Measurements from ENCODE around the gene FTL. TPM values are rescaled to one million over a fixed set of nuclear protein-coding genes. Genes with fewer than 3 reads are reported as not detected.

Gene FTL
- total and polyA plus RNA-seq, 4 donors = 2,528 to 16,395 (median 12,201) TPM

DNA sequence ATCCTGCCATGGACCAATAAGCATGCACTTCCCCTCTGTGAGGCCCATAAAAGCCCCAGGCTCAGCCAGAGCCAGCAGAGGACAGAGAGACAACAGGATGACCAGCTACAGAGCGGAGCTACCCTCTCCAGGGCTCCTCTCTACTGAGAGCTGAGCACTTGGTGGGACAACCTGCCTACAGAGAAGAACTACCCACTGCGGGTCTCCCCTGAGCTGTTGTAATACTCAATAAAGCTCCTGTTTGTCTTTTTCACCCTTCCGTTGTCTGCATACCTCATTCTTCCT is 17.9 kb upstream of the FTL start (continued):
- TF ChIP-seq, protein P1, sequence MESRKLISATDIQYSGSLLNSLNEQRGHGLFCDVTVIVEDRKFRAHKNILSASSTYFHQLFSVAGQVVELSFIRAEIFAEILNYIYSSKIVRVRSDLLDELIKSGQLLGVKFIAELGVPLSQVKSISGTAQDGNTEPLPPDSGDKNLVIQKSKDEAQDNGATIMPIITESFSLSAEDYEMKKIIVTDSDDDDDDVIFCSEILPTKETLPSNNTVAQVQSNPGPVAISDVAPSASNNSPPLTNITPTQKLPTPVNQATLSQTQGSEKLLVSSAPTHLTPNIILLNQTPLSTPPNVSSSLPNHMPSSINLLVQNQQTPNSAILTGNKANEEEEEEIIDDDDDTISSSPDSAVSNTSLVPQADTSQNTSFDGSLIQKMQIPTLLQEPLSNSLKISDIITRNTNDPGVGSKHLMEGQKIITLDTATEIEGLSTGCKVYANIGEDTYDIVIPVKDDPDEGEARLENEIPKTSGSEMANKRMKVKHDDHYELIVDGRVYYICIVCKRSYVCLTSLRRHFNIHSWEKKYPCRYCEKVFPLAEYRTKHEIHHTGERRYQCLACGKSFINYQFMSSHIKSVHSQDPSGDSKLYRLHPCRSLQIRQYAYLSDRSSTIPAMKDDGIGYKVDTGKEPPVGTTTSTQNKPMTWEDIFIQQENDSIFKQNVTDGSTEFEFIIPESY (IDR thresholded peaks at IDR 0.05) = no peak
- TF ChIP-seq FOXA1 (IDR thresholded peaks at IDR 0.05) = no peak
- TF ChIP-seq, protein P2, sequence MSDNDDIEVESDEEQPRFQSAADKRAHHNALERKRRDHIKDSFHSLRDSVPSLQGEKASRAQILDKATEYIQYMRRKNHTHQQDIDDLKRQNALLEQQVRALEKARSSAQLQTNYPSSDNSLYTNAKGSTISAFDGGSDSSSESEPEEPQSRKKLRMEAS (IDR thresholded peaks at IDR 0.05) = no peak
- no peak for TF ChIP-seq RXRA (IDR thresholded peaks at IDR 0.05)
- no peak for TF ChIP-seq JUND (IDR thresholded peaks at IDR 0.05)
- TF ChIP-seq ATF3 (IDR thresholded peaks at IDR 0.05) = no peak
- TF ChIP-seq RAD21 (IDR thresholded peaks at IDR 0.05) = no peak

DNA sequence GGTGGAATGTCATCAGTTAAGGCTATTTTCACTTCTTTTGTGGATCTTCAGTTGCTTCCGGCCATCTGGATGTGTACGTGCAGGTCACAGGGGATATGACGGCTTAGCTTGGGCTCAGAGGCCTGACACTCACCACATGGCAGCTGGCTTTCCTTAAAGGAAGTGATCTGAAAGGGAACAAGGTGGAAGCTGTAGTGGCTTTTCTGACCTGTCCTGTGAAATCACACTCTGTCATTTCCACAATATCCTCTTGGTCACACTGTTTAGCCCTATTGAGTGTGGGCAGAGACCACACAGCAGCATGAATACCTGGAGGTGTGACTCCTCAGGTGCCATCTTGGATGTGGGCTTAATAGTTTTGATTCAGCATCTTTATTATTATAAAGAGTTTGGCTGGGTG is 14.9 kb upstream of the FTL start:
- TF ChIP-seq FOXA1 (IDR thresholded peaks at IDR 0.05) (no peak), SP1 (IDR thresholded peaks at IDR 0.05) (no peak), NR2F2 (IDR thresholded peaks at IDR 0.05) (no peak), YY1 (IDR thresholded peaks at IDR 0.05) (peak; percentile 13)
- Histone ChIP-seq H3K4me1 (ENCODE audit: control insufficient read depth in 4 of 4, insufficient read depth in 4 of 4, low read length in 3 of 4) (peaks cover 1 to 6% (median 4%) of the 10 kb centered on the region in 4 donors), H3K4me3 (ENCODE audit: low read depth in 1 of 3, low read length in 3 of 3) (no peak overlapping the region), H3K27ac (ENCODE audit: low read depth in 1 of 2, low read length in 2 of 2) (no peak overlapping the region), H3K36me3 (ENCODE audit: control insufficient read depth in 4 of 4, insufficient read depth in 3 of 4, low read depth in 1 of 4, low read length in 3 of 4) (no peaks in the 10 kb centered on the region), H3K27me3 (ENCODE audit: control insufficient read depth in 4 of 4, insufficient read depth in 4 of 4, low read length in 3 of 4) (no peaks in the 10 kb centered on the region), H3K9ac (ENCODE audit: low read depth in 1 of 2, low read length in 2 of 2) (no peak overlapping the region), H3K9me3 (ENCODE audit: control insufficient read depth in 4 of 4, low read length in 3 of 4) (no peaks in the 10 kb centered on the region)
- no peak for DNase-seq (ENCODE audit: low spot score)
- 81% methylated on average over 3 of the region's 3 CpGs for WGBS

GRCh38 chr19:48950830-48951519 is 14.1 kb upstream of the FTL start:
- Histone ChIP-seq H3K27me3 (ENCODE audit: control insufficient read depth in 4 of 4, insufficient read depth in 4 of 4, low read length in 3 of 4) (no peaks in the 10 kb centered on the region), H3K9me3 (ENCODE audit: control insufficient read depth in 4 of 4, low read length in 3 of 4) (no peaks in the 10 kb centered on the region), H3K36me3 (ENCODE audit: control insufficient read depth in 4 of 4, insufficient read depth in 3 of 4, low read depth in 1 of 4, low read length in 3 of 4) (no peaks in the 10 kb centered on the region), H3K4me1 (ENCODE audit: control insufficient read depth in 4 of 4, insufficient read depth in 4 of 4, low read length in 3 of 4) (peaks cover 4 to 14% (median 11%) of the 10 kb centered on the region in 4 donors), H3K9ac (ENCODE audit: low read depth in 1 of 2, low read length in 2 of 2) (no peak overlapping the region), H3K27ac (ENCODE audit: low read depth in 1 of 2, low read length in 2 of 2) (no peak overlapping the region), H3K4me3 (ENCODE audit: low read depth in 1 of 3, low read length in 3 of 3) (no peak overlapping the region)
- TF ChIP-seq, protein P3, sequence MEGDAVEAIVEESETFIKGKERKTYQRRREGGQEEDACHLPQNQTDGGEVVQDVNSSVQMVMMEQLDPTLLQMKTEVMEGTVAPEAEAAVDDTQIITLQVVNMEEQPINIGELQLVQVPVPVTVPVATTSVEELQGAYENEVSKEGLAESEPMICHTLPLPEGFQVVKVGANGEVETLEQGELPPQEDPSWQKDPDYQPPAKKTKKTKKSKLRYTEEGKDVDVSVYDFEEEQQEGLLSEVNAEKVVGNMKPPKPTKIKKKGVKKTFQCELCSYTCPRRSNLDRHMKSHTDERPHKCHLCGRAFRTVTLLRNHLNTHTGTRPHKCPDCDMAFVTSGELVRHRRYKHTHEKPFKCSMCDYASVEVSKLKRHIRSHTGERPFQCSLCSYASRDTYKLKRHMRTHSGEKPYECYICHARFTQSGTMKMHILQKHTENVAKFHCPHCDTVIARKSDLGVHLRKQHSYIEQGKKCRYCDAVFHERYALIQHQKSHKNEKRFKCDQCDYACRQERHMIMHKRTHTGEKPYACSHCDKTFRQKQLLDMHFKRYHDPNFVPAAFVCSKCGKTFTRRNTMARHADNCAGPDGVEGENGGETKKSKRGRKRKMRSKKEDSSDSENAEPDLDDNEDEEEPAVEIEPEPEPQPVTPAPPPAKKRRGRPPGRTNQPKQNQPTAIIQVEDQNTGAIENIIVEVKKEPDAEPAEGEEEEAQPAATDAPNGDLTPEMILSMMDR (IDR thresholded peaks at IDR 0.05; ENCODE audit: low read depth, low read length, missing input control) = no peak
- TF ChIP-seq RXRA (IDR thresholded peaks at IDR 0.05) (no peak), FOXA2 (IDR thresholded peaks at IDR 0.05) (no peak), SP1 (IDR thresholded peaks at IDR 0.05) (no peak)
- no peak for DNase-seq (ENCODE audit: low spot score)
- WGBS = 58% methylated on average over 9 of the region's 9 CpGs

DNA sequence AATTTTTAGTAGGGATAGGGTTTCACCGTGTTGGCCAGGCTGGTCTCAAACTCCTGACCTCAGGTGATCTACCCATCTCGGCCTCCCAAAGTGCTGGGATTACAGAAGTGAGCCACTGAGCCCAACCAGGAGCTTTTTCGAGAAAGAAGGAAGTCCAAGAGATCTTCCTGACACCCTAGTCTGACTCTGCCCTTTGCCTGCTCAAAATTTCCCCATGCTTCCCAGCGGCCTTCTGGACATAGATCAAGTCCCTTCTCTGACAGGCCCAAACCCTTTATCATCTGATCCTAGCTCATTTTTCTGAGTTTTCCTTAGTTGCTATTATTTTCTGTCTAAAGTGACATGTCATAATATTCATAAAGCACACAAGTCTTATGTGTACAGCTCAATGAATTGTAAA is 12.0 kb upstream of the FTL start:
- Histone ChIP-seq H3K9ac (ENCODE audit: low read depth in 1 of 2, low read length in 2 of 2) (no peak overlapping the region), H3K36me3 (ENCODE audit: control insufficient read depth in 4 of 4, insufficient read depth in 3 of 4, low read depth in 1 of 4, low read length in 3 of 4) (no peaks in the 10 kb centered on the region), H3K4me1 (ENCODE audit: control insufficient read depth in 4 of 4, insufficient read depth in 4 of 4, low read length in 3 of 4) (peaks cover 4 to 14% (median 11%) of the 10 kb centered on the region in 4 donors), H3K4me3 (ENCODE audit: low read depth in 1 of 3, low read length in 3 of 3) (no peak overlapping the region), H3K27ac (ENCODE audit: low read depth in 1 of 2, low read length in 2 of 2) (no peak overlapping the region), H3K9me3 (ENCODE audit: control insufficient read depth in 4 of 4, low read length in 3 of 4) (no peaks in the 10 kb centered on the region), H3K27me3 (ENCODE audit: control insufficient read depth in 4 of 4, insufficient read depth in 4 of 4, low read length in 3 of 4) (no peaks in the 10 kb centered on the region)
- 80% methylated on average over 4 of the region's 4 CpGs for WGBS
- no peak for DNase-seq (ENCODE audit: low spot score)
- TF ChIP-seq HNF4A (conservative IDR thresholded peaks at IDR 0.05) = no peak
